Measurements from ENCODE around the gene TRPM5.

- no peak for TF ChIP-seq CTCF (IDR thresholded peaks at IDR 0.05)
- no peak for TF ChIP-seq POLR2A (IDR thresholded peaks at IDR 0.05)
- TF ChIP-seq POLR2AphosphoS5 (IDR thresholded peaks at IDR 0.05) = no peak
These were observed 18.9 kb upstream of the TRPM5 start for GRCh38 chr11:2462986-2463765.

Measured in sigmoid colon (tissue), 4 donors.